Measurements from ENCODE around the gene THSD7B. TPM values are rescaled to one million over a fixed set of nuclear protein-coding genes. Genes with fewer than 3 reads are reported as not detected.

The THSD7B gene
- total RNA-seq, 1 donor from 2014 or later: 10.5 TPM

GRCh38 chr2:137180012-137180411, 414.7 kb downstream of the THSD7B start:
- Mint-ChIP-seq H3K27ac (ENCODE audit: unreplicated experiment) (no peak overlapping the region), H3K9me3 (ENCODE audit: unreplicated experiment) (no peaks in the 10 kb centered on the region), H3K4me3 (ENCODE audit: unreplicated experiment) (no peak overlapping the region), H3K36me3 (ENCODE audit: low read depth, unreplicated experiment) (no peaks in the 10 kb centered on the region), H3K27me3 (ENCODE audit: unreplicated experiment) (no peaks in the 10 kb centered on the region), H3K4me1 (ENCODE audit: unreplicated experiment) (no peaks in the 10 kb centered on the region)
- no peak for TF ChIP-seq CTCF (IDR thresholded peaks at IDR 0.05; ENCODE audit: unreplicated experiment)
- no peak for DNase-seq (ENCODE audit: low spot score)

GRCh38 chr2:137181370-137181769, 416.0 kb downstream of the THSD7B start:
- Mint-ChIP-seq H3K36me3 (ENCODE audit: low read depth, unreplicated experiment) (no peaks in the 10 kb centered on the region), H3K27ac (ENCODE audit: unreplicated experiment) (no peak overlapping the region), H3K9me3 (ENCODE audit: unreplicated experiment) (no peaks in the 10 kb centered on the region), H3K4me1 (ENCODE audit: unreplicated experiment) (no peaks in the 10 kb centered on the region), H3K4me3 (ENCODE audit: unreplicated experiment) (no peak overlapping the region), H3K27me3 (ENCODE audit: unreplicated experiment) (no peaks in the 10 kb centered on the region)
- no peak for TF ChIP-seq CTCF (IDR thresholded peaks at IDR 0.05; ENCODE audit: unreplicated experiment)
- no peak for DNase-seq (ENCODE audit: low spot score)

- Mint-ChIP-seq H3K36me3 (ENCODE audit: low read depth, unreplicated experiment) (no peaks in the 10 kb centered on the region), H3K4me3 (ENCODE audit: unreplicated experiment) (no peak overlapping the region)
- no peak for DNase-seq (ENCODE audit: low spot score)
Observed at GRCh38 chr2:137182071-137182470, 416.7 kb downstream of the THSD7B start.

GRCh38 chr2:137183206-137183898, 418.0 kb downstream of the THSD7B start:
- Mint-ChIP-seq H3K9me3 (ENCODE audit: unreplicated experiment) (no peaks in the 10 kb centered on the region), H3K27ac (ENCODE audit: unreplicated experiment) (no peak overlapping the region), H3K27me3 (ENCODE audit: unreplicated experiment) (no peaks in the 10 kb centered on the region), H3K36me3 (ENCODE audit: low read depth, unreplicated experiment) (no peaks in the 10 kb centered on the region), H3K4me1 (ENCODE audit: unreplicated experiment) (peaks cover 6% of the 10 kb centered on the region), H3K4me3 (ENCODE audit: unreplicated experiment) (no peak overlapping the region)
- DNase-seq (ENCODE audit: low spot score): no peak
- TF ChIP-seq CTCF (IDR thresholded peaks at IDR 0.05; ENCODE audit: unreplicated experiment): no peak

More at GRCh38 chr2:137182071-137182470, 416.7 kb downstream of the THSD7B start:
- no peak for TF ChIP-seq CTCF (IDR thresholded peaks at IDR 0.05; ENCODE audit: unreplicated experiment)
- H3K27ac Mint-ChIP-seq (ENCODE audit: unreplicated experiment): no peak overlapping the region
- H3K9me3 Mint-ChIP-seq (ENCODE audit: unreplicated experiment): no peaks in the 10 kb centered on the region
- H3K27me3 Mint-ChIP-seq (ENCODE audit: unreplicated experiment): no peaks in the 10 kb centered on the region
- H3K4me1 Mint-ChIP-seq (ENCODE audit: unreplicated experiment): peaks cover 2% of the 10 kb centered on the region

GRCh38 chr2:137185378-137186078, 420.2 kb downstream of the THSD7B start:
- no peak for DNase-seq (ENCODE audit: low spot score)
- H3K4me3 Mint-ChIP-seq (ENCODE audit: unreplicated experiment): no peak overlapping the region
- H3K9me3 Mint-ChIP-seq (ENCODE audit: unreplicated experiment): no peaks in the 10 kb centered on the region
- H3K4me1 Mint-ChIP-seq (ENCODE audit: unreplicated experiment): peaks cover 6% of the 10 kb centered on the region
- no peak overlapping the region for H3K27ac Mint-ChIP-seq (ENCODE audit: unreplicated experiment)
- no peaks in the 10 kb centered on the region for H3K27me3 Mint-ChIP-seq (ENCODE audit: unreplicated experiment)
- no peak for TF ChIP-seq CTCF (IDR thresholded peaks at IDR 0.05; ENCODE audit: unreplicated experiment)
- no peaks in the 10 kb centered on the region for H3K36me3 Mint-ChIP-seq (ENCODE audit: low read depth, unreplicated experiment)

Measured in endothelial cell (in vitro differentiated cells).